HG02938 (cell line): ENCODE data around the gene TMEM132E.

Experiments
- ATAC-seq: cut with Tn5 transposase; IDR thresholded peaks from one replicate; pipeline ENCODE4 v1.9.1; 2021; ENCODE audit warnings: mild to moderate bottlenecking, moderate library complexity; ENCODE audit not compliant: unreplicated experiment

The TMEM132E gene

GRCh38 chr17:34592002-34592401, 12.6 kb downstream of the TMEM132E start:
- no peak for ATAC-seq

DNA sequence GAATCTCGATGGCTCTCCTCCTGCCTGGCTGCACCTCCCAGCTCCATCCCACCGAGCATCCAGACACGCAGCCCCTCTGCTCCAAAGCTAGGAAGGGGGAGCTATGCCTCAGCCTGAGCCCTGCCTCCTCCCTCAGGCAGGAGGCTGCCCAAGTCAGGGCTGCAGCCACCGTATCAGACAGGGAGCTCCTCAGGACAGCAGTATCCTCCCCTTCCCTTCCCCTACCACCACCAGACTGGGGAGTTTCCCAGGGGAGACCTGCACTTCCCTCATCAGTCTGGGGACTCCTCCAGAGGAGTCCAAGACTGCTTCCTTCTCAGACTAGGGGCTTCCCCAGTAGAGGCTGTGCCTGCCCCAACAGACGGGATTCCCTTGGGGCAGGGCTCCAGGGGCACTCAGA, 17.5 kb downstream of the TMEM132E start:
- no peak for ATAC-seq

- ATAC-seq, result no peak
These were observed 18.9 kb downstream of the TMEM132E start for GRCh38 chr17:34598161-34598776.

DNA sequence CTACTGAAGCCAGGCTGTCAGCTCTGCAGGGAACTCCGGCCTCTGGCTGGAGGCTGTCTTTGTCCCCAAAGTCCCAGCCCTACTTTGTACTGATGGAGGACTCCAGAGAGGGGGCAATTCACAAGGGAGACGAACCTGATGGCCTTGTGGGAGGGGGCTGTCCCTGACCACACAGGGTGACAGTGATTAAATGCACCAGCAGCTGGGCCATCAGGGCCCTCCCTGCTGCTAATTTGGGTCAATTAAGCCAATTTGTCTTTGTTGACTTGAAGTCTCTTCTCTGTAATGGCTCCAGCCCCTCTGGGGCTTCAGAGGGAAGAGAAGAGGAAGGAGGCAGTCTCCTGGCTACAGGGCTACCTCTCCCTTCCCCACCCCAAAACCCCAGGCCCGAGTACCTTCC, 22.0 kb downstream of the TMEM132E start:
- ATAC-seq, result no peak

DNA sequence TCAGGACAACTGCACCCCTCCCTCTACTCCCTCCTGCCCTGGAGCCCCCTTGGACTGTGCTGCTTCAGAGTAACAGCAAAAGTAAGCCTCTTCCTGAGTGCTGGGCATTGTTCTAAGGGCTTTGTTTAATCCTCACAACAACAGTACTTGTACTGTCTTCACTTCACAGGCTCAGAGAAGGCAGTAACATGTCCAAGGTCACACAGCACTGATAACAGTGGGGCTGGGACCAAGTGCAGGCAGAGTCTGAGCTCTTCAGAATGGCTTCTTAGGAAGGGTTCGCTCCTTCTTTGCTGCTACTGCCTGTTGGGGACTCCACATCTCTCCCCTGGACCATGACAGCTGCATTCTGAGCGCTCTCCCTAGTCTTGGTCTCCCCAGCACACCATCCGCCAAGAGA, 24.6 kb downstream of the TMEM132E start:
- ATAC-seq, result no peak

- no peak for ATAC-seq
These were observed 27.4 kb downstream of the TMEM132E start for GRCh38 chr17:34606763-34607162.

- ATAC-seq, result no peak
These were observed 28.5 kb downstream of the TMEM132E start for GRCh38 chr17:34607917-34608316.

DNA sequence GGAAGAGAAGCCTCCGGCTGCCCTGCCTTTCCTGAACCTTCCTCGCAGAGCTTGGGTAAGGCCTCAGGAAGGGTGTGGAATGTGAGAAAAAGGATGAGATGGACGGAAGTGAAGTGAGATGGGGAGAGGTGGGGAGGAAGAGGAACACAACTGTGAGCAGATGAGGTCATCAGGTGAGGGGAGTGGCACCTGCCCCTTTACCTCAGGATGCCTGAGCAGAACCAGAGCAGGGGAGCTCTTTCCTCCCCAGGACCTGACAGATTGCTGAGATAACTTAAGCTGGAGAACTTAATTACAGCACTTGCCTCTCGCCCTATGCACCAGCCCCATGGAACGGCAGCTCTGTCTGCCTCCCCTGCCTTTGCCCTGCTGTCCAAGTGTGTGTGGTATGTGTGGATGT, 29.8 kb downstream of the TMEM132E start:
- ATAC-seq, result no peak

DNA sequence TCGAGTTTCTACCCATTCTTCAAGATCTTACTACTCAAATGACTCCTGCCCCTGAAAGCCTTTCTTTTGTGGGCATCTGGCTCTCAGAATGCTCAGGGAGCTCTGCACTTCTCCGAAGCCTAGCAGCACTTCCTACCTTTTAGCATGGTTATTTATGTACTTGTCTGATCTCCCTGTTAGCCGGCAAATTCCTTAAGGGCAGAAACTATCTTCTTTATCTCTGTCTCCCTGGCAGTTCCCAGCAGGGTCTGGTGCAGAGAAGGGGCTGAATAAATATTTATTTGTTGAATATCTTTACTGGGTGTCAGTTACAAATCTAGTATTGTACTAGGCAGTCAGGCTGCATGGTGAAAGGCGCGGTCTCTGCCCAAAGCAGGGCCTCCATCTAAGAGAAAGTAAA, 30.7 kb downstream of the TMEM132E start:
- ATAC-seq, result no peak

GRCh38 chr17:34610506-34610905, 31.1 kb downstream of the TMEM132E start:
- ATAC-seq, result no peak

DNA sequence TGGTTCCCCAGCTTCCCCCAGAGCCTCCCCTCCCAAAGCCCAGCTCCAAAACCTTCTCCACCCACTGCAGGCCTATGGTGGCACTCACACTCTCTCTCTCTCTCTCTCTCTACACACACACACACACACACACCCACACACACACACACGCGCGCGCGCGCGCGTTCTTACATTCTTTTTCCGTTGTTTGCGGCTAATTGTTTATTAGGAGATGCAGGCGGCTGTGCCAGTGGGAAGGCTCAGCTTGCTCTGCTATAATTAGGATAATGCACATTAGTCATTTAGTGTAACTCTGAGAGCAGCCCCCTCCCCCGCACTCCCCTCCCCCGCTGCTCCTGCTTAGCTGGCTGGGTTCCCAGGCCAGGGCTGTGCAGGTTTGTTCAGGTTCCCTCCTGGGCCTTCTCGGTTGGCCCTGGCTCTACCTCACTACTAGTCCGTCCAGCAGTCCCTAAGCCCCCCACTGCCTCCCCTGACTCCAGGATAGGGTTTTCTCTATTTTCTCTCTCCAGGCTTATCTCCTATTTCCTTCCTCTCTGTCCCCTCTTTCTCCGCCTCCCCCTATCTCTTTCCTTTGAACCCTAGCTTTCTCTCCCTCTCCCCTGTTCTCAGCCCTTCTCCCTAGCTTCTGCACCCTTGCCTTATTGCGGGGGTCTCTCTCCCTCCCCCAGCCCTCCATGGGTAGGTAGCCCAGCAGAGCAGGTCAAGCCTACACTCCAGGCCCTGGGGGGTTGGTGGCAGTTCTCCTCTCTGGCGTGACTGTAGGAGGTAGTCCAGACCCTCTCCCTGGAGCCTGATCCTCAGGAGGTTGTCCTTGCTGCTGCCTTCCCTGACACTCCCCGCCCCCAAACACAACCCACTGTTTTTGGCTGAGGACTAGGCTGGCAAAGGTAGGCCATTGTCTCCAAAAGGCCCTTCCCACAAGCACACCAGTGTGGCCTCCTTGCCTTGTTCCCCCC, 34.0 kb downstream of the TMEM132E start:
- no peak for ATAC-seq

DNA sequence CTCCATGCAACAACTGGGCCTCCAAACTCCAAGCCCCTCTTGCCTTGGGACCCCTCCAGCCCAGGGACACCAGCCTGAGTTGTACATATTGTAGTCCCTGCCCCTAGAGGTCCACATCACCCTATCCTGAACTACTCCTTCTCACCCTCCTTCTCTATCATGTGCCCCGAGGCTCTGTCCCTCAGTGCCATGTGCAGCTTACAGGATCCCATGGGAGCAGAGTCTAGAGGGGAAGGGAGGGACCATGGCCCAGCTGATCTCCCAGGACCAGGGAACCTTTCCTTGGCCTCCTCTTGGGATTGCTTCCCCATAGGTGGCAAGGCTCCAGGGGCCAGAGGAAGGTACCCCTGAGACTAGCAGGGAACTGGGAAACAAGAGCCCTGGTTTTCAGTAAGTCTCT, 35.3 kb downstream of the TMEM132E start:
- no peak for ATAC-seq

GRCh38 chr17:34615326-34615725, 35.9 kb downstream of the TMEM132E start:
- ATAC-seq, result no peak

DNA sequence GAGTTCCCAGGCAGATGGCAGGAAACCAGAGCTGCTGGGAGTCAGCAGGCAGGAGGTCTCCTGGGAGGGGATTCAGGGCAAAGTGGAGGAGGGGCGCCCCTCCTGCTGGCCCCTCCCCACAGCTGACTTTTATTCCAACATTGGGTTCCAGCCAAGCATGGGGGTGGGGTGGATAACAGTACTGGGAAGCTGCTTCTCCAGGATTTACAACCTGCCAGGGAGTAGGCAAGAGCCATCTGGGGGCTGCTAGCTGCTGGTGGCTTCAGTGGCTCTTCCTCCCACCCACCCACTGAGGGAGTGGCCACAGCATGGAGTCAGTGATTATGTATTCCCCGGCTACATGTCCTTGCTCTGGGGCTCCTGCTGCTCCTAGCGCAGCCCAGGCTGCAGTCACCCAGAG, 36.8 kb downstream of the TMEM132E start:
- no peak for ATAC-seq

DNA sequence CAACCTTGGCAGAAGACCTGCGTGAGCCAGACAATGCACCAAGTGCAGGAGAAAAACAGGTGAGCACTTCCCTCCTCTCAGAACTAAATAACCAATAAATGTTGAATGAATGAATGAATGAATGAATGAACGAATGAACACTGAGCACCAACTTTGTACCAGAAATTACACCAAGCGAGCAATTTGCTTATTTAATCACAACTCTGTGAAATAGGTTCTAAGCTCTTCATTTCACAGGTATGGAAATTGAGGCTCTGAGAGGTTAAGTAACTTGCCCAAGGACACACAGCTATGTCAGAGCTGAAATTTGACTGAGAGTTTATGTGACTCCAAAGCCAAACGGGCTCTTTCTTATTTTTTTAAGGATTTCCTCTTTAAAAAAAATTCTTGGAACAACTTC, 38.0 kb downstream of the TMEM132E start:
- no peak for ATAC-seq

DNA sequence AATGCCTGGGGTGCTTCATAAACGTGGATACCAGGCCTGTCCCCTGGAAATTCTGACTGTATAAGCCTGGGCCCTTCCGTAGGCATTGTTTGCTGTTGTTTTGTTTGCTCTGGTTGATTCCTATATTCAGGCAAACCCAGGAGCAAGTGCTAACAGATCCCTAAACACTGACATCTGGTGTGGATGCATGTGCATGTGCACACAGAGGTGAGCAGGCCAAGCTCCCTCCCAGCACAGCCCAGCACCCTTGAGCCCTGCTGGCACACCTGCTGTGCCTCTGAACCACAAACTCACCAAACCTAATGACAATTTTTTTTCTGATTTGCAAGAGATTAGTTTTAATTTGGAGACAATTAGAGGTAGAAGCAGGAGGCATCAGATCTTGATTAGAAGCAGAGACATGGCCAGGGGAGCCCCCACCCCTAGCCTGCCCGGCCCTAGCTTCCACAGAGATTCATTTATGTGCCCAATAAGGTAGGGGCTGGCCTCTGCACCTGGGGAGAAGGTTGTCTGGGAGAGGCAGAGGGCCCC, 40.4 kb downstream of the TMEM132E start:
- ATAC-seq, result no peak

GRCh38 chr17:34620458-34620857, 41.1 kb downstream of the TMEM132E start:
- ATAC-seq, result no peak

GRCh38 chr17:34622862-34623623, 43.7 kb downstream of the TMEM132E start:
- ATAC-seq, result no peak

- ATAC-seq, result no peak
These were observed 44.7 kb downstream of the TMEM132E start for GRCh38 chr17:34623856-34624766.

- ATAC-seq, result no peak
These were observed 45.5 kb downstream of the TMEM132E start for GRCh38 chr17:34624767-34625383.
